CD14-positive monocyte (primary cell): ENCODE results near the gene PLCB1. TPM values are rescaled to one million over a fixed set of nuclear protein-coding genes. Genes with fewer than 3 reads are reported as not detected.

Experiments used
- DNase-seq, 3 donors: peaks; one replicate each; pipeline ENCODE4 v3.0.0-alpha.2; 2011 to 2022
- H2AFZ ChIP-seq: 2 replicates; pipeline ENCODE4 v1.6.0; 2012; ENCODE audit warnings: mild to moderate bottlenecking, low read depth, low read length, inconsistent platforms; ENCODE audit not compliant: insufficient read depth, poor library complexity, severe bottlenecking
- H3K27ac ChIP-seq, 2 donors: 1 replicate in 1 of 2; 2 replicates in 1 of 2; pipeline ENCODE4 v1.5.1; 2012 to 2013; ENCODE audit warnings: low read length in 2 of 2, control low read depth in 1 of 2, inconsistent platforms in 1 of 2, low read depth in 1 of 2, mild to moderate bottlenecking in 1 of 2
- H3K27me3 ChIP-seq, 2 donors: one replicate each; pipeline versions ENCODE4 v1.6.0 to v1.6.1; 2011 to 2013; ENCODE audit warnings: low read length in 2 of 2; ENCODE audit not compliant: control insufficient read depth in 2 of 2, insufficient read depth in 2 of 2
- H3K36me3 ChIP-seq, 2 donors: replicated peaks in 1 of 2; 1 replicate in 1 of 2; 2 replicates in 1 of 2; pipeline versions ENCODE4 v1.5.1 to v1.6.1; 2012 to 2013; ENCODE audit warnings: low read length in 2 of 2, control low read depth in 1 of 2, inconsistent platforms in 1 of 2, mild to moderate bottlenecking in 1 of 2; ENCODE audit not compliant: insufficient read depth in 2 of 2, control insufficient read depth in 1 of 2
- H3K4me1 ChIP-seq, 2 donors: 1 replicate in 1 of 2; 2 replicates in 1 of 2; pipeline versions ENCODE4 v1.5.1 to v1.6.1; 2012 to 2013; ENCODE audit warnings: low read length in 2 of 2, control low read depth in 1 of 2, inconsistent platforms in 1 of 2, mild to moderate bottlenecking in 1 of 2, moderate library complexity in 1 of 2; ENCODE audit not compliant: insufficient read depth in 2 of 2, control insufficient read depth in 1 of 2
- H3K4me2 ChIP-seq: replicated peaks from 2 replicates; pipeline ENCODE3; 2012; ENCODE audit warnings: low read length, moderate library complexity, mild to moderate bottlenecking; ENCODE audit not compliant: poor library complexity, severe bottlenecking; ENCODE audit errors: extremely low read depth
- H3K4me3 ChIP-seq, 3 experiments: fragments of 200-600 bp in 1 of 3; sonication (generic) in 1 of 3; replicated peaks in 1 of 3; 1 replicate in 2 of 3; 2 replicates in 1 of 3; pipeline ENCODE4 v1.5.1; 2011 to 2013; ENCODE audit warnings: low read length in 3 of 3, mild to moderate bottlenecking in 3 of 3, control low read depth in 2 of 3, low read depth in 2 of 3, inconsistent platforms in 1 of 3, moderate library complexity in 1 of 3
- H3K79me2 ChIP-seq: 2 replicates; pipeline ENCODE4 v1.6.0; 2012; ENCODE audit warnings: mild to moderate bottlenecking, control low read depth, inconsistent platforms, low read length, moderate library complexity; ENCODE audit not compliant: insufficient read depth
- H3K9ac ChIP-seq: 2 replicates; pipeline ENCODE4 v1.6.0; 2017; ENCODE audit warnings: low read length, mild to moderate bottlenecking; ENCODE audit not compliant: insufficient read depth, poor library complexity, severe bottlenecking
- H3K9me3 ChIP-seq, 2 donors: replicated peaks in 1 of 2; 1 replicate in 1 of 2; 2 replicates in 1 of 2; pipeline versions ENCODE4 v1.5.1 to v1.6.1; 2012 to 2013; ENCODE audit warnings: low read length in 2 of 2, control low read depth in 1 of 2; ENCODE audit not compliant: control insufficient read depth in 1 of 2, insufficient read depth in 1 of 2
- H4K20me1 ChIP-seq: 2 replicates; pipeline ENCODE4 v1.6.0; 2012; ENCODE audit warnings: mild to moderate bottlenecking, low read length, control low read depth, moderate library complexity; ENCODE audit not compliant: insufficient read depth
- H3K27ac Mint-ChIP-seq, 7 donors: one replicate each; pipeline ENCODE4 v1.8.0; 2020; ENCODE audit warnings: mild to moderate bottlenecking in 7 of 7, mixed read lengths in 7 of 7, moderate library complexity in 6 of 7, inconsistent platforms in 2 of 7
- H3K27me3 Mint-ChIP-seq, 3 donors: one replicate each; pipeline ENCODE4 v1.8.0; 2021 to 2022; ENCODE audit warnings: low read depth in 3 of 3, mild to moderate bottlenecking in 3 of 3, mixed read lengths in 3 of 3, moderate library complexity in 3 of 3, inconsistent platforms in 1 of 3
- H3K36me3 Mint-ChIP-seq, 2 donors: one replicate each; pipeline ENCODE4 v1.8.0; 2020; ENCODE audit warnings: mixed read lengths in 2 of 2, inconsistent platforms in 1 of 2, mild to moderate bottlenecking in 1 of 2
- H3K4me1 Mint-ChIP-seq: one replicate; pipeline ENCODE4 v1.8.0; 2020; ENCODE audit warnings: mild to moderate bottlenecking, mixed read lengths
- H3K4me3 Mint-ChIP-seq, 2 donors: one replicate each; pipeline ENCODE4 v1.8.0; 2020; ENCODE audit warnings: mild to moderate bottlenecking in 2 of 2, mixed read lengths in 2 of 2, moderate library complexity in 1 of 2
- H3K9me3 Mint-ChIP-seq, 7 donors: one replicate each; pipeline ENCODE4 v1.8.0; 2020 to 2022; ENCODE audit warnings: mixed read lengths in 7 of 7, mild to moderate bottlenecking in 6 of 7, moderate library complexity in 6 of 7, inconsistent platforms in 2 of 7
- WGBS: methylation state at CpG from one replicate; pipeline ENCODE4 v1.1.5; 2013; ENCODE audit warnings: missing lambda C conversion rate; ENCODE audit not compliant: insufficient coverage; 5-methylcytosine and 5-hydroxymethylcytosine counted together
- intact Hi-C, 2 donors: fragments of 100-400 bp; cut with micrococcal nuclease; formaldehyde crosslinking; loops; one replicate each; pipeline versions ENCODE4 v1.15.0 to v1.15.1; 2023
- polyA plus RNA-seq, 3 donors: library from polyadenylated mRNA; depleted of rRNA in 1 of 3; unstranded in 2 of 3; stranded (reverse) in 1 of 3; fragments of 300-500 nt in 2 of 3; fragments of >200 nt in 1 of 3; fragmentation: Illumina TruSeq in 2 of 3; gene quantifications; 1 replicate in 2 of 3; 2 replicates in 1 of 3; pipeline ENCODE4 v1.2.3, GENCODE V29; 2012 to 2021
- TF ChIP-seq, protein P1 (sequence below): fragments of 200-600 bp; IDR thresholded peaks from one replicate; pipeline ENCODE4 v1.8.0; 2022; ENCODE audit warnings: antibody characterized with exemption, mild to moderate bottlenecking

PLCB1 gene
- polyA plus RNA-seq, 3 donors, result 8.6 to 16.4 (median 13.2) TPM

DNA sequence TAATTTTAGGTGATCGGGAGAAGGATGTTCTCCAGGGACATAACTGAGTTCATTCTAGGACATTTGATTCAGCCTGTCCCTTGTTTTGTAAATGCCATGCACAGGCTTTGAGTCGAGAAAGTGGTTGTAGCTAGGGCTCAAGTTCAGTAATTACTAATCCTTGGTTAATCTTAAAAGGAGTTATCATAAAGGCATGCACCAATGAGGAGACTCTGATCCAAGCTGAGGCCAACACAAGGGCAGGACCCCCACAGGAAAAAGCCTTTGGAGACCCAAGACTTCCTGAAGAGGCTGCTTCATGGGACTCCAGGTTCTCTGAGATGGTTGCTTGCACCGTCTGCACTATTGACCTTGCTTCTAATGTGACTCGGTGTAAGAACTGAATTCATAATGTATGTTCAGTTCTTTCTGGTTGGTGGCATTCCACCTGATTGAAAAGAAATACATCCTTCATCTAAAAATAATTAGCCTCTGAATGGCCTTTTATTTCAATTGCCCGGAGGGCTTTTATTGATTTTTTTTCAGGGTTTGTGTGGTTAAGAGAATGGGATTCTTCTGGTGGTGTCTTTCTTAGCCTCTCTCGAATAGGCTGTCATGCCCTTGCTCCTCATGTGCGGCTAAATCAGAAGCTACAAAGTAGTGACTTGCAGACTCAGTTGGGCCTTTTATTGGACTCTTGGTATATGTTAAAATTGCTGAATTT, 735.1 kb downstream of the PLCB1 start:
- no peaks in the 10 kb centered on the region for H3K27me3 Mint-ChIP-seq
- no peak for DNase-seq

DNA sequence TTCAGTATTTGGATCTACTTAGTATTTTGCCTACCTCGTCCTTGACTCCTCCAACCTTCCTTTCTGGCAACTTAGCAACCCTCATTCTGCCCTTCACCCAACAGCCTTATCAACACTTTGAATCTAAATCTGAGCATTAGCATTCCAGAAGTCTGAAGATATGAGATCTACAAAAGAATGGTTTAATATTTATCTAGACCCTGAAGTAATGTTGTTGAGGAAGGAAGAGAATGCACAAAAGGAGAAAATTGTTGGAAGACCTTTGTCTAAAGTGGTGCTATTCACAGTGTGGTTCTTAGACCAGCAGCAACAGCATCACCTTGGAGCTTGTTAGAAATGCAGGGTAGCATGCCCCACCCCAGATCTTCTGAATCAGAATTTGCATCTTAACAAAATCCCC, 738.6 kb downstream of the PLCB1 start:
- Histone ChIP-seq H3K4me3 (no peak overlapping the region), H3K4me1 (no peaks in the 10 kb centered on the region), H3K9ac (no peak overlapping the region), H3K4me2 (no peak overlapping the region), H3K27me3 (no peaks in the 10 kb centered on the region), H3K79me2 (no peaks in the 10 kb centered on the region), H4K20me1 (no peaks in the 10 kb centered on the region), H2AFZ (no peak overlapping the region), H3K27ac (no peak overlapping the region), H3K36me3 (no peaks in the 10 kb centered on the region), H3K9me3 (no peaks in the 10 kb centered on the region)
- no peak overlapping the region for H3K27ac Mint-ChIP-seq
- TF ChIP-seq, protein P1, sequence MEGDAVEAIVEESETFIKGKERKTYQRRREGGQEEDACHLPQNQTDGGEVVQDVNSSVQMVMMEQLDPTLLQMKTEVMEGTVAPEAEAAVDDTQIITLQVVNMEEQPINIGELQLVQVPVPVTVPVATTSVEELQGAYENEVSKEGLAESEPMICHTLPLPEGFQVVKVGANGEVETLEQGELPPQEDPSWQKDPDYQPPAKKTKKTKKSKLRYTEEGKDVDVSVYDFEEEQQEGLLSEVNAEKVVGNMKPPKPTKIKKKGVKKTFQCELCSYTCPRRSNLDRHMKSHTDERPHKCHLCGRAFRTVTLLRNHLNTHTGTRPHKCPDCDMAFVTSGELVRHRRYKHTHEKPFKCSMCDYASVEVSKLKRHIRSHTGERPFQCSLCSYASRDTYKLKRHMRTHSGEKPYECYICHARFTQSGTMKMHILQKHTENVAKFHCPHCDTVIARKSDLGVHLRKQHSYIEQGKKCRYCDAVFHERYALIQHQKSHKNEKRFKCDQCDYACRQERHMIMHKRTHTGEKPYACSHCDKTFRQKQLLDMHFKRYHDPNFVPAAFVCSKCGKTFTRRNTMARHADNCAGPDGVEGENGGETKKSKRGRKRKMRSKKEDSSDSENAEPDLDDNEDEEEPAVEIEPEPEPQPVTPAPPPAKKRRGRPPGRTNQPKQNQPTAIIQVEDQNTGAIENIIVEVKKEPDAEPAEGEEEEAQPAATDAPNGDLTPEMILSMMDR, result no peak
- H3K4me3 Mint-ChIP-seq, result no peak overlapping the region
- no peaks in the 10 kb centered on the region for H3K9me3 Mint-ChIP-seq
- WGBS, result no CpG with 5 or more reads among the region's 1 CpG
- intact Hi-C loops, result no loop called here
- no peak for DNase-seq
- no peaks in the 10 kb centered on the region for H3K36me3 Mint-ChIP-seq
- H3K27me3 Mint-ChIP-seq, result no peaks in the 10 kb centered on the region
- H3K4me1 Mint-ChIP-seq, result no peaks in the 10 kb centered on the region

More for the DNA sequence above, 735.1 kb downstream of the PLCB1 start:
- Histone ChIP-seq H3K36me3 (no peaks in the 10 kb centered on the region), H3K4me3 (no peak overlapping the region), H3K9ac (no peak overlapping the region), H3K4me2 (no peak overlapping the region), H3K79me2 (no peaks in the 10 kb centered on the region), H2AFZ (no peak overlapping the region), H3K27ac (no peak overlapping the region), H3K4me1 (no peaks in the 10 kb centered on the region), H4K20me1 (no peaks in the 10 kb centered on the region), H3K27me3 (no peaks in the 10 kb centered on the region), H3K9me3 (no peaks in the 10 kb centered on the region)
- no peaks in the 10 kb centered on the region for H3K36me3 Mint-ChIP-seq
- TF ChIP-seq, protein P1, result no peak
- no peak overlapping the region for H3K4me3 Mint-ChIP-seq
- H3K4me1 Mint-ChIP-seq, result no peaks in the 10 kb centered on the region
- intact Hi-C loops, result no loop called here
- 93% methylated on average over 3 of the region's 7 CpGs for WGBS
- H3K27ac Mint-ChIP-seq, result no peak overlapping the region
- no peaks in the 10 kb centered on the region for H3K9me3 Mint-ChIP-seq
